ENCODE data around the gene PLEKHH2.

The PLEKHH2 gene

GRCh38 chr2:43812006-43812405 is 174.9 kb downstream of the PLEKHH2 start:
- DNase-seq (ENCODE audit: low read depth): no peak

GRCh38 chr2:43812947-43813346 is 175.9 kb downstream of the PLEKHH2 start:
- no peak for DNase-seq (ENCODE audit: low read depth)

GRCh38 chr2:43814711-43815110 is 177.7 kb downstream of the PLEKHH2 start:
- DNase-seq (ENCODE audit: low read depth): no peak
